HEK293 (cell line): ENCODE data around the gene LIPK.

Experiments used
- CTCF ChIP-seq: fragments of 450-650 bp; formaldehyde crosslinking; IDR thresholded peaks from 2 replicates; pipeline ENCODE4 v1.5.1; 2016; ENCODE audit warnings: missing biosample characterization, missing genetic modification characterization
- PATZ1 ChIP-seq: fragments of 450-650 bp; formaldehyde crosslinking; IDR thresholded peaks from 2 replicates; pipeline ENCODE4 v1.5.1; 2016; ENCODE audit warnings: missing biosample characterization, missing genetic modification characterization
- SETDB1 ChIP-seq: IDR thresholded peaks from one replicate; pipeline ENCODE4 v1.6.1; 2017; ENCODE audit warnings: mild to moderate bottlenecking, low read length, moderate library complexity, mixed read lengths; ENCODE audit not compliant: insufficient read length
- ZNF274 ChIP-seq, 2 experiments: fragments of 200-500 bp in 1 of 2; fragments of 450-650 bp in 1 of 2; sonication (Bioruptor generic) in 1 of 2; formaldehyde crosslinking in 1 of 2; IDR thresholded peaks; 2 replicates each; pipeline versions ENCODE4 v1.5.1 to v1.6.1; 2014 to 2016; ENCODE audit warnings: borderline replicate concordance in 1 of 2, inconsistent platforms in 1 of 2, low read length in 1 of 2, missing biosample characterization in 1 of 2, missing genetic modification characterization in 1 of 2
- ZNF335 ChIP-seq: fragments of 450-650 bp; formaldehyde crosslinking; conservative IDR thresholded peaks from 2 replicates; pipeline ENCODE4 v1.5.1; 2016; ENCODE audit warnings: missing biosample characterization, missing genetic modification characterization
- ZNF626 ChIP-seq: fragments of 450-650 bp; sonication (Bioruptor Pico); formaldehyde crosslinking; IDR thresholded peaks from 2 replicates; pipeline ENCODE4 v1.5.1; 2018; ENCODE audit warnings: missing biosample characterization, missing genetic modification characterization, inconsistent platforms

- TF ChIP-seq CTCF (tag by site-specific recombination) (no peak), SETDB1 (no peak), ZNF335 (no peak), ZNF626 (tag by site-specific recombination) (no peak), ZNF274 (IDR thresholded peaks at IDR 0.05; ENCODE audit: low read length) (no peak), ZNF274 (tag by site-specific recombination; IDR thresholded peaks at IDR 0.05; ENCODE audit: borderline replicate concordance) (no peak), PATZ1 (tag by site-specific recombination) (no peak)
Observed at GRCh38 chr10:88782222-88782621, 76.2 kb downstream of the LIPK start.
